ENCODE results near the gene RAB20. TPM values are rescaled to one million over a fixed set of nuclear protein-coding genes. Genes with fewer than 3 reads are reported as not detected.

The RAB20 gene
- total and polyA plus RNA-seq, 10 of the 15 experiments (the other 5 are each of a cell fraction or from before 2014, with no cell fraction given), result 0.48 to 33.1 (median 9.6) TPM

DNA sequence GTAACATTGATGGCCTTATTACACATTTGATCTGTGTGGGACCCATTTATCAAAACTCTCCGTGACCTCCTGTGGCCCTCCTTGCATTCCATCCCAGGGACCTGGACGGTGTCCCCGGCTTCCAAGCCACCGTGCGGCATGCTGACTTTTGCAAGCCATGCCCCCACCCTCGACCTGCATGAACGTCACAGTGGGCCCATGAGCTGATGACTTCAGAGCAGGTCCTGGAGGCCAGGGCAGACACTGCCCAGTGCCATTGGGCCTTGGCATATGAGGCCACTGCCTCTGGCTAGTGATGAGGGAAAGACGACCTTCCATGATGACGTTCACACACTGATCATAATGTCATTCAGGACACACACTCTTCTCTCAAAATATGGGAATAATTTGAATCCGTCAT, 62.8 kb downstream of the RAB20 start:
- ChIA-PET RAD21 (ENCODE audit: unreplicated experiment) (no interaction called here), SMC1A (ENCODE audit: uncharacterized antibody, unreplicated experiment) (interaction anchor here (1.0 to 1.2 kb wide), 2 partner anchors 27 to 43 kb away, joined by 3 to 4 read pairs; no protein-coding TSS in a partner anchor), CTCF (no interaction called here), POLR2A (no interaction called here)
- WGBS (ENCODE audit: insufficient coverage, insufficient replicate concordance, low lambda C conversion rate, missing lambda C conversion rate), result 39% methylated on average over 10 of the region's 10 CpGs
- FAIRE-seq (no peak), DNase-seq (ENCODE audit: low read depth, low spot score) (no peak), ATAC-seq (no peak)
- H3K9ac ChIP-seq (ENCODE audit: control insufficient read depth, insufficient read depth, low read length), result no peak overlapping the region
- H3K27ac ChIP-seq (ENCODE audit: control insufficient read depth, insufficient read depth), result no peak overlapping the region
- BruUV-seq (replicated peaks), result no TSS peak
- H3K9me3 ChIP-seq (replicated peaks; ENCODE audit: control insufficient read depth, insufficient read depth, low read length), result peaks cover 2% of the 10 kb centered on the region; the same call in 1 of the 3 replicates
- no peak overlapping the region for H3K4me3 ChIP-seq
- no peak overlapping the region for H2AFZ ChIP-seq (ENCODE audit: control insufficient read depth, low read depth, low read length)
- TF ChIP-seq, protein P1, sequence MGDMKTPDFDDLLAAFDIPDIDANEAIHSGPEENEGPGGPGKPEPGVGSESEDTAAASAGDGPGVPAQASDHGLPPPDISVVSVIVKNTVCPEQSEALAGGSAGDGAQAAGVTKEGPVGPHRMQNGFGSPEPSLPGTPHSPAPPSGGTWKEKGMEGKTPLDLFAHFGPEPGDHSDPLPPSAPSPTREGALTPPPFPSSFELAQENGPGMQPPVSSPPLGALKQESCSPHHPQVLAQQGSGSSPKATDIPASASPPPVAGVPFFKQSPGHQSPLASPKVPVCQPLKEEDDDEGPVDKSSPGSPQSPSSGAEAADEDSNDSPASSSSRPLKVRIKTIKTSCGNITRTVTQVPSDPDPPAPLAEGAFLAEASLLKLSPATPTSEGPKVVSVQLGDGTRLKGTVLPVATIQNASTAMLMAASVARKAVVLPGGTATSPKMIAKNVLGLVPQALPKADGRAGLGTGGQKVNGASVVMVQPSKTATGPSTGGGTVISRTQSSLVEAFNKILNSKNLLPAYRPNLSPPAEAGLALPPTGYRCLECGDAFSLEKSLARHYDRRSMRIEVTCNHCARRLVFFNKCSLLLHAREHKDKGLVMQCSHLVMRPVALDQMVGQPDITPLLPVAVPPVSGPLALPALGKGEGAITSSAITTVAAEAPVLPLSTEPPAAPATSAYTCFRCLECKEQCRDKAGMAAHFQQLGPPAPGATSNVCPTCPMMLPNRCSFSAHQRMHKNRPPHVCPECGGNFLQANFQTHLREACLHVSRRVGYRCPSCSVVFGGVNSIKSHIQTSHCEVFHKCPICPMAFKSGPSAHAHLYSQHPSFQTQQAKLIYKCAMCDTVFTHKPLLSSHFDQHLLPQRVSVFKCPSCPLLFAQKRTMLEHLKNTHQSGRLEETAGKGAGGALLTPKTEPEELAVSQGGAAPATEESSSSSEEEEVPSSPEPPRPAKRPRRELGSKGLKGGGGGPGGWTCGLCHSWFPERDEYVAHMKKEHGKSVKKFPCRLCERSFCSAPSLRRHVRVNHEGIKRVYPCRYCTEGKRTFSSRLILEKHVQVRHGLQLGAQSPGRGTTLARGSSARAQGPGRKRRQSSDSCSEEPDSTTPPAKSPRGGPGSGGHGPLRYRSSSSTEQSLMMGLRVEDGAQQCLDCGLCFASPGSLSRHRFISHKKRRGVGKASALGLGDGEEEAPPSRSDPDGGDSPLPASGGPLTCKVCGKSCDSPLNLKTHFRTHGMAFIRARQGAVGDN (IDR thresholded peaks at IDR 0.05), result no peak
- H4K20me1 ChIP-seq (ENCODE audit: control insufficient read depth, insufficient read depth), result no peaks in the 10 kb centered on the region
- H3K27me3 ChIP-seq (replicated peaks in 1 of 2; ENCODE audit: control insufficient read depth in 2 of 2, insufficient read depth in 2 of 2, low read length in 1 of 2), result no peaks in the 10 kb centered on the region
- no peaks in the 10 kb centered on the region; the same call in 1 of the 2 replicates for H3K4me1 ChIP-seq (ENCODE audit: control insufficient read depth, insufficient read depth, low read length)
- no peak overlapping the region for H3K4me2 ChIP-seq (ENCODE audit: control insufficient read depth, insufficient read depth)
- H3K79me2 ChIP-seq (ENCODE audit: control insufficient read depth, insufficient read depth, low read length), result no peaks in the 10 kb centered on the region
- H3K36me3 ChIP-seq (ENCODE audit: control insufficient read depth in 2 of 2, insufficient read depth in 2 of 2, low read length in 1 of 2), result no peaks in the 10 kb centered on the region
- in situ Hi-C loops (cut with MboI) (no loop called here), intact Hi-C loops (cut with micrococcal nuclease; ENCODE audit: unreplicated experiment) (no loop called here)

DNA sequence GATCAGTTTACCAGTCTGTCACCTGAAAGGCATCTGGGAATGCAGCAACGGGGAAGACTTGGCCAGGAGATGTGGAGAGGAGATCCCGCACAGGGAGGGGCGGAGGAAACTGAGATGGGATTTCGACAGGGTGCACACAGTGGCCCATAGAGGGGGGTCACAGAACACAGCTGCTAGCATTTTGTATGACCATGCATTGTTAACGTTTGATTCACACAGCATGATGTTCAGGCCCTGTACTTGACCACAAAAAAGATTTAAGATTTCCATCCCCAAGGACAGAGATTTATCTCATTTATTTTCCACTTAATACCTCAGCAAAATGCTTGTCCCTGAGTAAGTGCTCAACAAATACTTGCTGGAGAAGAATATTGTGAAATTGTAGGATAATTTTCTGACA, 63.2 kb downstream of the RAB20 start:
- Histone ChIP-seq H3K4me3 (no peak overlapping the region), H3K36me3 (ENCODE audit: control insufficient read depth in 2 of 2, insufficient read depth in 2 of 2, low read length in 1 of 2) (no peaks in the 10 kb centered on the region), H3K27ac (ENCODE audit: control insufficient read depth, insufficient read depth) (no peak overlapping the region), H2AFZ (ENCODE audit: control insufficient read depth, low read depth, low read length) (no peak overlapping the region), H4K20me1 (ENCODE audit: control insufficient read depth, insufficient read depth) (no peaks in the 10 kb centered on the region), H3K27me3 (replicated peaks in 1 of 2; ENCODE audit: control insufficient read depth in 2 of 2, insufficient read depth in 2 of 2, low read length in 1 of 2) (no peaks in the 10 kb centered on the region), H3K4me1 (ENCODE audit: control insufficient read depth, insufficient read depth, low read length) (no peaks in the 10 kb centered on the region; the same call in 1 of the 2 replicates), H3K9ac (ENCODE audit: control insufficient read depth, insufficient read depth, low read length) (no peak overlapping the region), H3K4me2 (ENCODE audit: control insufficient read depth, insufficient read depth) (no peak overlapping the region), H3K79me2 (ENCODE audit: control insufficient read depth, insufficient read depth, low read length) (no peaks in the 10 kb centered on the region), H3K9me3 (replicated peaks; ENCODE audit: control insufficient read depth, insufficient read depth, low read length) (peaks cover 2% of the 10 kb centered on the region; the same call in 1 of the 3 replicates)
- POLR2A ChIA-PET, result no interaction called here
- RAD21 ChIA-PET (ENCODE audit: unreplicated experiment), result no interaction called here
- FAIRE-seq (no peak), ATAC-seq (no peak), DNase-seq (ENCODE audit: low read depth, low spot score) (no peak)
- no TSS peak for BruUV-seq (replicated peaks)
- WGBS (ENCODE audit: insufficient coverage, insufficient replicate concordance, low lambda C conversion rate, missing lambda C conversion rate), result 42% methylated on average over 3 of the region's 5 CpGs
- CTCF ChIA-PET, result no interaction called here
- intact Hi-C loops (cut with micrococcal nuclease; ENCODE audit: unreplicated experiment), result no loop called here
- SMC1A ChIA-PET (ENCODE audit: uncharacterized antibody, unreplicated experiment), result interaction anchor here (1.0 kb wide), 1 partner anchor 27 kb away, joined by 3 read pairs; no protein-coding TSS in a partner anchor
- in situ Hi-C loops (cut with MboI), result no loop called here
- TF ChIP-seq POLR2A (IDR thresholded peaks at IDR 0.05; ENCODE audit: low read depth, low read length) (no peak), NFYA (IDR thresholded peaks at IDR 0.05; ENCODE audit: borderline replicate concordance, low read depth, low read length) (no peak), ZNF622 (IDR thresholded peaks at IDR 0.05) (no peak), IKZF2 (IDR thresholded peaks at IDR 0.05) (no peak), YY1 (IDR thresholded peaks at IDR 0.05; ENCODE audit: low read depth, low read length) (no peak), ATF7 (IDR thresholded peaks at IDR 0.05; ENCODE audit: low read depth) (no peak)
- TF ChIP-seq, protein P2, sequence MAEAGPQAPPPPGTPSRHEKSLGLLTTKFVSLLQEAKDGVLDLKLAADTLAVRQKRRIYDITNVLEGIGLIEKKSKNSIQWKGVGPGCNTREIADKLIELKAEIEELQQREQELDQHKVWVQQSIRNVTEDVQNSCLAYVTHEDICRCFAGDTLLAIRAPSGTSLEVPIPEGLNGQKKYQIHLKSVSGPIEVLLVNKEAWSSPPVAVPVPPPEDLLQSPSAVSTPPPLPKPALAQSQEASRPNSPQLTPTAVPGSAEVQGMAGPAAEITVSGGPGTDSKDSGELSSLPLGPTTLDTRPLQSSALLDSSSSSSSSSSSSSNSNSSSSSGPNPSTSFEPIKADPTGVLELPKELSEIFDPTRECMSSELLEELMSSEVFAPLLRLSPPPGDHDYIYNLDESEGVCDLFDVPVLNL (IDR thresholded peaks at IDR 0.05; ENCODE audit: low read depth, low read length), result no peak
- TF ChIP-seq, protein P3, sequence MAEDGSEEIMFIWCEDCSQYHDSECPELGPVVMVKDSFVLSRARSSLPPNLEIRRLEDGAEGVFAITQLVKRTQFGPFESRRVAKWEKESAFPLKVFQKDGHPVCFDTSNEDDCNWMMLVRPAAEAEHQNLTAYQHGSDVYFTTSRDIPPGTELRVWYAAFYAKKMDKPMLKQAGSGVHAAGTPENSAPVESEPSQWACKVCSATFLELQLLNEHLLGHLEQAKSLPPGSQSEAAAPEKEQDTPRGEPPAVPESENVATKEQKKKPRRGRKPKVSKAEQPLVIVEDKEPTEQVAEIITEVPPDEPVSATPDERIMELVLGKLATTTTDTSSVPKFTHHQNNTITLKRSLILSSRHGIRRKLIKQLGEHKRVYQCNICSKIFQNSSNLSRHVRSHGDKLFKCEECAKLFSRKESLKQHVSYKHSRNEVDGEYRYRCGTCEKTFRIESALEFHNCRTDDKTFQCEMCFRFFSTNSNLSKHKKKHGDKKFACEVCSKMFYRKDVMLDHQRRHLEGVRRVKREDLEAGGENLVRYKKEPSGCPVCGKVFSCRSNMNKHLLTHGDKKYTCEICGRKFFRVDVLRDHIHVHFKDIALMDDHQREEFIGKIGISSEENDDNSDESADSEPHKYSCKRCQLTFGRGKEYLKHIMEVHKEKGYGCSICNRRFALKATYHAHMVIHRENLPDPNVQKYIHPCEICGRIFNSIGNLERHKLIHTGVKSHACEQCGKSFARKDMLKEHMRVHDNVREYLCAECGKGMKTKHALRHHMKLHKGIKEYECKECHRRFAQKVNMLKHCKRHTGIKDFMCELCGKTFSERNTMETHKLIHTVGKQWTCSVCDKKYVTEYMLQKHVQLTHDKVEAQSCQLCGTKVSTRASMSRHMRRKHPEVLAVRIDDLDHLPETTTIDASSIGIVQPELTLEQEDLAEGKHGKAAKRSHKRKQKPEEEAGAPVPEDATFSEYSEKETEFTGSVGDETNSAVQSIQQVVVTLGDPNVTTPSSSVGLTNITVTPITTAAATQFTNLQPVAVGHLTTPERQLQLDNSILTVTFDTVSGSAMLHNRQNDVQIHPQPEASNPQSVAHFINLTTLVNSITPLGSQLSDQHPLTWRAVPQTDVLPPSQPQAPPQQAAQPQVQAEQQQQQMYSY (CRISPR knock-in tag; IDR thresholded peaks at IDR 0.05), result no peak
